A549 (cell line): ENCODE measurements around the gene SHMT2. TPM values are rescaled to one million over a fixed set of nuclear protein-coding genes. Genes with fewer than 3 reads are reported as not detected.

ENCODE experiments used
- ATAC-seq, 2 experiments: fragments of 200-7000 bp in 1 of 2; fragments of >200 bp in 1 of 2; cut with Nextera tagmentation in 1 of 2; cut with Tn5 transposase in 1 of 2; 3 replicates each; pipeline versions ENCODE4 v1.8.0 to v1.9.1; 2018 to 2020; ENCODE audit warnings: mild to moderate bottlenecking in 1 of 2, moderate library complexity in 1 of 2
- CTCF ChIA-PET: fragments of 300-600 bp; sonication (Branson Sonifier 250); formaldehyde crosslinking; extraction: SDS; loops from one replicate; lab custom pipeline; 2021; ENCODE audit warnings: antibody characterized with exemption, inconsistent platforms; lab: Yijun Ruan, JAX
- POLR2A ChIA-PET: fragments of 350-600 bp; formaldehyde crosslinking; extraction: SDS; loops from one replicate; lab custom pipeline; 2021; ENCODE audit warnings: antibody characterized with exemption, inconsistent platforms; lab: Yijun Ruan, JAX
- DNase-seq, 2 experiments: peaks; one replicate each; pipeline versions ENCODE4 v3.0.0 to v3.0.0-alpha.2; 2011 to 2016; ENCODE audit warnings: low read depth in 1 of 2, low spot score in 1 of 2
- FAIRE-seq: peaks from 2 replicates; lab custom pipeline; 2011; peaks lifted over from hg19 to GRCh38; lab: Jason Lieb, UNC
- H3K27ac ChIP-seq, 2 experiments: fragments of >200 bp; sonication (Bioruptor Twin); formaldehyde crosslinking; 3 replicates each; pipeline ENCODE4 v1.5.1; 2016 to 2017
- H3K4me1 ChIP-seq: fragments of >200 bp; sonication (Bioruptor Twin); formaldehyde crosslinking; 3 replicates; pipeline ENCODE4 v1.6.1; 2016
- H3K4me2 ChIP-seq: fragments of >200 bp; sonication (Bioruptor Twin); formaldehyde crosslinking; 3 replicates; pipeline ENCODE4 v1.6.1; 2016
- H3K4me3 ChIP-seq: fragments of >200 bp; sonication (Bioruptor Twin); formaldehyde crosslinking; 3 replicates; pipeline ENCODE4 v1.5.1; 2016
- H3K9me3 ChIP-seq: fragments of >200 bp; sonication (Bioruptor Twin); formaldehyde crosslinking; 3 replicates; pipeline ENCODE4 v1.6.1; 2016
- EHMT2 ChIP-seq: fragments of 200-600 bp; sonication (generic); IDR thresholded peaks from 2 replicates; pipeline ENCODE4 v1.6.1; 2016; ENCODE audit warnings: antibody characterized with exemption, low read depth, mild to moderate bottlenecking, moderate library complexity
- HMGXB4 ChIP-seq: fragments of 250-450 bp; sonication (Bioruptor Pico); IDR thresholded peaks from 2 replicates; pipeline ENCODE4 v1.5.0; 2021; ENCODE audit warnings: mild to moderate bottlenecking, moderate library complexity, borderline replicate concordance
- HOXA7 ChIP-seq: fragments of 250-450 bp; sonication (Bioruptor Pico); IDR thresholded peaks from 2 replicates; pipeline ENCODE4 v1.5.0; 2020; ENCODE audit warnings: mild to moderate bottlenecking, moderate library complexity
- JUN ChIP-seq, 2 experiments: fragments of >200 bp; sonication (Bioruptor Twin); formaldehyde crosslinking; IDR thresholded peaks; 2 replicates in 1 of 2; 3 replicates in 1 of 2; pipeline ENCODE4 v1.6.1; 2016 to 2017
- JUNB ChIP-seq: fragments of >200 bp; sonication (Bioruptor Twin); formaldehyde crosslinking; IDR thresholded peaks from 2 replicates; pipeline ENCODE4 v1.6.1; 2016
- KDM1A ChIP-seq: fragments of 200-600 bp; sonication (generic); IDR thresholded peaks from 2 replicates; pipeline ENCODE4 v1.6.1; 2016; ENCODE audit warnings: low read depth, mild to moderate bottlenecking
- MAFK ChIP-seq: fragments of 450-650 bp; IDR thresholded peaks from 2 replicates; pipeline ENCODE4 v1.6.1; 2014; ENCODE audit not compliant: partially characterized antibody
- NFE2L2 ChIP-seq: fragments of 150-350 bp; conservative IDR thresholded peaks from 2 replicates; pipeline ENCODE4 v1.6.1; 2014; ENCODE audit warnings: low read length
- RAD21 ChIP-seq, 2 experiments: fragments of >200 bp in 1 of 2; sonication (Bioruptor Twin) in 1 of 2; formaldehyde crosslinking in 1 of 2; IDR thresholded peaks in 1 of 2; conservative IDR thresholded peaks in 1 of 2; 2 replicates in 1 of 2; 3 replicates in 1 of 2; pipeline ENCODE4 v1.6.1; 2012 to 2018; ENCODE audit warnings: inconsistent platforms in 1 of 2
- RARB ChIP-seq: fragments of 250-450 bp; sonication (Bioruptor Pico); IDR thresholded peaks from 2 replicates; pipeline ENCODE4 v1.8.0; 2021; ENCODE audit warnings: mild to moderate bottlenecking, moderate library complexity
- RCOR1 ChIP-seq: fragments of 150-350 bp; IDR thresholded peaks from 2 replicates; pipeline ENCODE4 v1.6.1; 2014; ENCODE audit warnings: antibody characterized with exemption, low read length, low read depth
- TP53 ChIP-seq: fragments of 250-450 bp; sonication (Bioruptor Pico); IDR thresholded peaks from 2 replicates; pipeline ENCODE4 v1.5.0; 2021; ENCODE audit warnings: mild to moderate bottlenecking, moderate library complexity
- ZSCAN20 ChIP-seq: fragments of 250-450 bp; sonication (Bioruptor Pico); IDR thresholded peaks from 2 replicates; pipeline ENCODE4 v1.8.0; 2022; ENCODE audit warnings: mild to moderate bottlenecking, moderate library complexity
- WGBS: methylation state at CpG from one replicate; pipeline ENCODE4 v1.1.6; 2017; ENCODE audit errors: missing lambda C conversion rate; 5-methylcytosine and 5-hydroxymethylcytosine counted together
- polyA plus RNA-seq, 4 experiments: library from polyadenylated mRNA; depleted of rRNA in 3 of 4; stranded (reverse); fragments of >200 nt; fragmentation: RNase III in 1 of 4; extraction: RNeasy Plus Mini Kit Qiagen cat#74134 plus additional on column Dnase treatment in 1 of 4; gene quantifications; 2 replicates in 3 of 4; 3 replicates in 1 of 4; pipeline ENCODE4 v1.2.3, GENCODE V29; 2011 to 2017
- TF ChIP-seq, protein P1 (sequence below): fragments of >200 bp; sonication (Bioruptor Twin); formaldehyde crosslinking; IDR thresholded peaks from 3 replicates; pipeline ENCODE4 v1.5.1; 2016
- TF ChIP-seq, protein P2 (sequence below): fragments of 250-450 bp; sonication (Bioruptor Pico); IDR thresholded peaks from 2 replicates; pipeline ENCODE4 v1.5.0; 2020; ENCODE audit warnings: low read depth, mild to moderate bottlenecking, moderate library complexity
- TF ChIP-seq, protein P3 (sequence below): IDR thresholded peaks from 2 replicates; pipeline ENCODE4 v1.6.1; 2012; ENCODE audit warnings: low read depth, borderline replicate concordance

The SHMT2 gene
- polyA plus RNA-seq, 2 of the 4 experiments (the other 2 are of a cell fraction) = 113 to 156 TPM

DNA sequence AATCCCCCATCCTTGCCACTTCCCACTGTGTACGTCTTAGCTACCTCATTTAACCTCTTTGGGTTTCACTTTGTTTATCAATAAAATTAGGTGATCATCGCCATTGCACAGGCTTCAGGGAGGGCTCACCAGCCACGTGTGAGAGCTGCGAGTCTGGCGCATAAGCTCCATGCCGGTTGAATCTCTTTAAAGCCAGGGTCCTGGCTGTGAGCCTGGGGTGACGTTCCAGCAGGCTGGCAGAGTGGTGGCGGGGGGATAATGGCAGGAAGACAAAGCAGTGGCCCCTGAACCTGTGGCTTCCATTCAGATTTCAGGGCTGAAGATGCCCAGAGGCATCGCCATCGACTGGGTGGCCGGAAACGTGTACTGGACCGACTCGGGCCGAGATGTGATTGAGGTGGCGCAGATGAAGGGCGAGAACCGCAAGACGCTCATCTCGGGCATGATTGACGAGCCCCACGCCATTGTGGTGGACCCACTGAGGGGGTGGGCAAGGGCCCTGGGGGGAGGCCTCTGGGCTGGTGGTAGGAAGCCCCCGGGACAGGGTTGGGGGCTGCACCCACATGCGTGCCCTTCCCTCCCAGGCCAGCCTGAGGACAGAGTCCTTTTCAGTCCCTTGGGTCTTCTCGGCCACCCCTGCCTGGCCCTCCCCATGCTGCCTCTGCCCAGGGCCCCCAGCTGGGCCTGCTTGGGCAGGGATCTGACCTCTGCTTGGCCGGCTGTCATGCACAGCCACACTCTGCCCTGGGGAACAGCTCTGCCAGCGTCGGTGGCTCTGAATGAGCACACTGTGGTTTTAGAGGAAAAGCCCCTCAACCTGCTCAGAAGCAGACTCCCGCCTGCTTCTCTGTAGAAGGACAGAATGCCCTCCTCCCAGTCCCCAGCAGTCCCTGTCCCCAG, 21.5 kb upstream of the SHMT2 start:
- no peak overlapping the region for H3K4me3 ChIP-seq
- ATAC-seq = no peak
- no peak for DNase-seq
- ChIA-PET POLR2A (no interaction called here), CTCF (interaction anchor here (0.9 to 4.6 kb wide), 7 partner anchors 10 to 96 kb away, joined by 3 to 27 read pairs (median 5); no protein-coding TSS in a partner anchor)
- no peak overlapping the region for H3K4me2 ChIP-seq
- TF ChIP-seq, protein P1, sequence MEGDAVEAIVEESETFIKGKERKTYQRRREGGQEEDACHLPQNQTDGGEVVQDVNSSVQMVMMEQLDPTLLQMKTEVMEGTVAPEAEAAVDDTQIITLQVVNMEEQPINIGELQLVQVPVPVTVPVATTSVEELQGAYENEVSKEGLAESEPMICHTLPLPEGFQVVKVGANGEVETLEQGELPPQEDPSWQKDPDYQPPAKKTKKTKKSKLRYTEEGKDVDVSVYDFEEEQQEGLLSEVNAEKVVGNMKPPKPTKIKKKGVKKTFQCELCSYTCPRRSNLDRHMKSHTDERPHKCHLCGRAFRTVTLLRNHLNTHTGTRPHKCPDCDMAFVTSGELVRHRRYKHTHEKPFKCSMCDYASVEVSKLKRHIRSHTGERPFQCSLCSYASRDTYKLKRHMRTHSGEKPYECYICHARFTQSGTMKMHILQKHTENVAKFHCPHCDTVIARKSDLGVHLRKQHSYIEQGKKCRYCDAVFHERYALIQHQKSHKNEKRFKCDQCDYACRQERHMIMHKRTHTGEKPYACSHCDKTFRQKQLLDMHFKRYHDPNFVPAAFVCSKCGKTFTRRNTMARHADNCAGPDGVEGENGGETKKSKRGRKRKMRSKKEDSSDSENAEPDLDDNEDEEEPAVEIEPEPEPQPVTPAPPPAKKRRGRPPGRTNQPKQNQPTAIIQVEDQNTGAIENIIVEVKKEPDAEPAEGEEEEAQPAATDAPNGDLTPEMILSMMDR = no peak
- no peak for TF ChIP-seq JUN (IDR thresholded peaks at IDR 0.05)
- TF ChIP-seq HOXA7 = no peak
- no peak for TF ChIP-seq MAFK
- TF ChIP-seq, protein P2, sequence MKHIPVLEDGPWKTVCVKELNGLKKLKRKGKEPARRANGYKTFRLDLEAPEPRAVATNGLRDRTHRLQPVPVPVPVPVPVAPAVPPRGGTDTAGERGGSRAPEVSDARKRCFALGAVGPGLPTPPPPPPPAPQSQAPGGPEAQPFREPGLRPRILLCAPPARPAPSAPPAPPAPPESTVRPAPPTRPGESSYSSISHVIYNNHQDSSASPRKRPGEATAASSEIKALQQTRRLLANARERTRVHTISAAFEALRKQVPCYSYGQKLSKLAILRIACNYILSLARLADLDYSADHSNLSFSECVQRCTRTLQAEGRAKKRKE (CRISPR knock-in tag) = no peak
- no peak for TF ChIP-seq EHMT2
- TF ChIP-seq, protein P3, sequence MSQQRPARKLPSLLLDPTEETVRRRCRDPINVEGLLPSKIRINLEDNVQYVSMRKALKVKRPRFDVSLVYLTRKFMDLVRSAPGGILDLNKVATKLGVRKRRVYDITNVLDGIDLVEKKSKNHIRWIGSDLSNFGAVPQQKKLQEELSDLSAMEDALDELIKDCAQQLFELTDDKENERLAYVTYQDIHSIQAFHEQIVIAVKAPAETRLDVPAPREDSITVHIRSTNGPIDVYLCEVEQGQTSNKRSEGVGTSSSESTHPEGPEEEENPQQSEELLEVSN = no peak
- TF ChIP-seq JUNB = no peak
- TF ChIP-seq ZSCAN20 (CRISPR knock-in tag) = no peak
- no peak for TF ChIP-seq RAD21 (conservative IDR thresholded peaks at IDR 0.05 in 1 of 2, IDR thresholded peaks at IDR 0.05 in 1 of 2)
- no peak for TF ChIP-seq HMGXB4 (CRISPR knock-in tag)
- TF ChIP-seq RARB (CRISPR knock-in tag) = no peak
- TF ChIP-seq RCOR1 = no peak
- H3K9me3 ChIP-seq = no peaks in the 10 kb centered on the region
- H3K4me1 ChIP-seq = 0 out of 3 replicates have a peak, but pooled peaks cover 2% of the 10 kb centered on the region
- no peak overlapping the region for H3K27ac ChIP-seq
- 89% methylated on average over 29 of the region's 29 CpGs for WGBS
- no peak for FAIRE-seq

GRCh38 chr12:57208631-57209282, 20.8 kb upstream of the SHMT2 start:
- no peak overlapping the region for H3K4me3 ChIP-seq
- CTCF ChIA-PET = interaction anchor here (0.8 to 4.6 kb wide), 4 partner anchors 31 to 97 kb away, joined by 3 to 27 read pairs (median 7); no protein-coding TSS in a partner anchor
- no peak for ATAC-seq
- TF ChIP-seq, protein P3 = no peak
- TF ChIP-seq TP53 (CRISPR knock-in tag) (no peak), MAFK (no peak), KDM1A (no peak), NFE2L2 (no peak)
- TF ChIP-seq, all 56 proteins: peak for 0
- 88% methylated on average over 22 of the region's 22 CpGs for WGBS
- H3K9me3 ChIP-seq = no peaks in the 10 kb centered on the region
- no peak for DNase-seq
- H3K27ac ChIP-seq = no peak overlapping the region
- POLR2A ChIA-PET = no interaction called here
- H3K4me2 ChIP-seq = no peak overlapping the region
- peaks cover 8% of the 10 kb centered on the region for H3K4me1 ChIP-seq
- FAIRE-seq = no peak
